ENCODE data around the gene NDRG3.
A peak's percentile ranks its signal among the peaks of the same experiment; 100 is the strongest.

Gene NDRG3

GRCh38 chr20:36745927-36746659 lies at the start of gene NDRG3:
TSS of gene NDRG3 (minus strand) at chr20:36746090. CDS start at chr20:36721735, 24,355 bp downstream.
- peak; percentile 93 for DNase-seq

- no peak for DNase-seq
These were observed 48.2 kb upstream of the NDRG3 start for GRCh38 chr20:36794116-36794474.

GRCh38 chr20:36793294-36794115 lies 47.6 kb upstream of the NDRG3 start:
- no peak for DNase-seq

GRCh38 chr20:36792422-36792821 lies 46.5 kb upstream of the NDRG3 start:
- DNase-seq = no peak

- no peak for DNase-seq
These were observed 46.0 kb upstream of the NDRG3 start for GRCh38 chr20:36791862-36792261.

- no peak for DNase-seq
These were observed 40.8 kb upstream of the NDRG3 start for GRCh38 chr20:36786663-36787062.

GRCh38 chr20:36786246-36786645 lies 40.4 kb upstream of the NDRG3 start:
- no peak for DNase-seq

- no peak for DNase-seq
These were observed 39.4 kb upstream of the NDRG3 start for GRCh38 chr20:36785308-36785707.

- no peak for DNase-seq
These were observed 39.0 kb upstream of the NDRG3 start for GRCh38 chr20:36784900-36785299.

- DNase-seq = no peak
These were observed 38.2 kb upstream of the NDRG3 start for GRCh38 chr20:36784116-36784515.

GRCh38 chr20:36779656-36780025 lies 33.8 kb upstream of the NDRG3 start:
- DNase-seq = no peak

GRCh38 chr20:36778831-36779655 lies 33.2 kb upstream of the NDRG3 start:
- DNase-seq = no peak

GRCh38 chr20:36777576-36777975 lies 31.7 kb upstream of the NDRG3 start:
- DNase-seq = no peak

GRCh38 chr20:36777167-36777566 lies 31.3 kb upstream of the NDRG3 start:
- DNase-seq = no peak

GRCh38 chr20:36775826-36776225 lies 29.9 kb upstream of the NDRG3 start:
- no peak for DNase-seq

GRCh38 chr20:36775196-36775595 lies 29.3 kb upstream of the NDRG3 start:
- no peak for DNase-seq

- peak; percentile 98 for DNase-seq
These were observed 27.9 kb upstream of the NDRG3 start, which contains the start of gene DSN1 for GRCh38 chr20:36773597-36774390. TSS of gene DSN1 (minus strand) at chr20:36773763. CDS start at chr20:36771458, 2,305 bp downstream.

- DNase-seq = peak; percentile 7
These were observed 27.3 kb upstream of the NDRG3 start for GRCh38 chr20:36773107-36773596.

GRCh38 chr20:36770680-36771079 lies 24.8 kb upstream of the NDRG3 start:
- no peak for DNase-seq

- DNase-seq = no peak
These were observed 23.0 kb upstream of the NDRG3 start for GRCh38 chr20:36768768-36769430.

GRCh38 chr20:36761125-36761524 lies 15.2 kb upstream of the NDRG3 start:
- no peak for DNase-seq

GRCh38 chr20:36760647-36761046 lies 14.8 kb upstream of the NDRG3 start:
- DNase-seq = no peak

All from stimulated activated CD4-positive, alpha-beta T cell treated with anti-CD3 and anti-CD28 coated beads, Interleukin-4, amount 100 ng/mL, for 24 hours (primary cell).